ENCODE measurements around the gene ZPLD1.

Gene ZPLD1

GRCh38 chr3:102449341-102449740 is 14.5 kb downstream of the ZPLD1 start:
- no peak for TF ChIP-seq GATA2 (IDR thresholded peaks at IDR 0.05; ENCODE audit: low read depth, low read length)
- TF ChIP-seq GATA3 (IDR thresholded peaks at IDR 0.05; ENCODE audit: low read depth, low read length) = no peak

- TF ChIP-seq GATA3 (IDR thresholded peaks at IDR 0.05; ENCODE audit: low read depth, low read length) (no peak), GATA2 (IDR thresholded peaks at IDR 0.05; ENCODE audit: low read depth, low read length) (no peak)
These were observed 15.1 kb downstream of the ZPLD1 start for GRCh38 chr3:102449930-102450329.

GRCh38 chr3:102450976-102451375 is 16.2 kb downstream of the ZPLD1 start:
- TF ChIP-seq GATA2 (IDR thresholded peaks at IDR 0.05; ENCODE audit: low read depth, low read length) = no peak
- TF ChIP-seq GATA3 (IDR thresholded peaks at IDR 0.05; ENCODE audit: low read depth, low read length) = no peak

DNA sequence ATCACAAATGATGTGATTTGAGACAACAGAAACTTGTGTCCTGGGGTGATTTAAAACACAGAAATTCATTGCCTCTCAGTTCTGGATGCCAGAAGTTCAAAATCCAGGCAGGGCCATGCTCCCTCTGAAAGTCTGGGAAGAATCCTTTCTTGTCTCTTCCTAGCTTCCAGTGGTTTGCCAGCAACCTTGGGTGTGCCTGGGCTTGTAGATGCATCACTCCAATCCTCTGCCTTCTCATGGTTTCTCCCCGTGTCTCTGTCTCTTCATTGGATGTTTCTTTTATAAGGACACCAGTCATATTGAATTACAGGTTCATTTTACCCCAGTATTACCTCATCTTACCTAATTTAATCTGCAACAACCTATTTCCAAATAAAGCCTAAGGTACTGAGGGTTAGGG is 16.7 kb downstream of the ZPLD1 start:
- TF ChIP-seq GATA2 (IDR thresholded peaks at IDR 0.05; ENCODE audit: low read depth, low read length) (no peak), GATA3 (IDR thresholded peaks at IDR 0.05; ENCODE audit: low read depth, low read length) (no peak)

DNA sequence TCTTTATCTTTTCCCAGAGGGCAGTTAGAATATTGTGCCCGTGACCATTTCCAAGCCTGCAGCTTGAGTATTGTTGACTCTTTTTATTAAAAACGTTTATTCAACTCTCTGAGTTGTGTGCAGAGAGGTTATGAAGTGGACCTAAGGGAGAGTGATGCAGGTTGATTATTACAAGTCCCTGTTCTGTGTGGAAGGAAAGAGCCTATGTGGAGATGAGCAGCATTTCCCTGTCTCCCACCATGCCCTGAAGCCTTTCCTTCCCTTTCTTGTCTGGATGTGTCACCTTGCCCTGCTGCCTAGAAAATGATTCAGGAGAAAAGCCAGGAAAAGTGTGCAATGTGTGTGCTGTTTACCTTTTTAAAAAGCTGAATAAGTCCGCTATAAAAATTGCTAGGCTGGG is 19.4 kb downstream of the ZPLD1 start:
- no peak for TF ChIP-seq GATA2 (IDR thresholded peaks at IDR 0.05; ENCODE audit: low read depth, low read length)
- TF ChIP-seq GATA3 (IDR thresholded peaks at IDR 0.05; ENCODE audit: low read depth, low read length) = no peak

DNA sequence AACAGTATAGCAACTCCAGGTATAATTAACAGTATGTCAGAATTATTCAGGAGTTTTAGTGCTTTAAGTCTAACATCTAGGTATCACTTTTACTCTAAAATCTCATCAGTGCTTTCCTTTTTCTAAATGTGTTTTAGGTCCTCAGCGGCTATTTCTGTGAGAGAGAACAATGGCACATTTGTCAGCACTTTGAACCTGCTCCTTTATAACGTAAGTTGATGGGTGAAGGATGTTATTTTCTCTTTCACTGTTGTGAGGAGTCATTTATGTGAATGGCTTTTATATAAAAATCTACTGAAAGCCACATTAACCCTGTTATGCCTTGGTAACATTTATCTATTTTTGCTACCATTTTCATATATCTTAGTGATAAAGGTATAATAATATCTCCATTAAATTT is 22.8 kb downstream of the ZPLD1 start:
- TF ChIP-seq GATA2 (IDR thresholded peaks at IDR 0.05; ENCODE audit: low read depth, low read length) (no peak), GATA3 (IDR thresholded peaks at IDR 0.05; ENCODE audit: low read depth, low read length) (no peak)

GRCh38 chr3:102460579-102460978 is 25.8 kb downstream of the ZPLD1 start:
- TF ChIP-seq GATA2 (IDR thresholded peaks at IDR 0.05; ENCODE audit: low read depth, low read length) (no peak), GATA3 (IDR thresholded peaks at IDR 0.05; ENCODE audit: low read depth, low read length) (no peak)

- TF ChIP-seq GATA3 (IDR thresholded peaks at IDR 0.05; ENCODE audit: low read depth, low read length) (no peak), GATA2 (IDR thresholded peaks at IDR 0.05; ENCODE audit: low read depth, low read length) (no peak)
These were observed 29.4 kb downstream of the ZPLD1 start for GRCh38 chr3:102464261-102464660.

DNA sequence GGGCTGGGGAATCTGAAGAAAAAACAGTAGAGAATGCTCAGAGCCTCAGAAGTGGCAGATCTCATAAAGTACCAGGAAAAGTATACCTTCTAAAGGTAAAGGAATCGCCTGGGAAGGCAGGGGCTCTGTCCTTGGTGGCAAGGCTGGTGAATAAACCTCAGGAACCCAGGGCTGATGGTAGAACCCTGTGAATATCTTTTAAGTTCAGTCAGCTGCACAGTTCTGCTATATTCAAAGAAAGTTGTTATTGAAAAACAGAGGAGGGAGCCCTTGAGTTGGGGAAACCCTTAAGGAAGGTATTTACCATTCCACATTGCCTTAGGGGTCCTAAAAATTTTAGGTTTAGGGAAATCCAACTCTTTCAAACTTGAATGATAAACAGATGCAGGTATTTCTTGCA is 31.2 kb downstream of the ZPLD1 start:
- no peak for TF ChIP-seq GATA3 (IDR thresholded peaks at IDR 0.05; ENCODE audit: low read depth, low read length)
- no peak for TF ChIP-seq GATA2 (IDR thresholded peaks at IDR 0.05; ENCODE audit: low read depth, low read length)

DNA sequence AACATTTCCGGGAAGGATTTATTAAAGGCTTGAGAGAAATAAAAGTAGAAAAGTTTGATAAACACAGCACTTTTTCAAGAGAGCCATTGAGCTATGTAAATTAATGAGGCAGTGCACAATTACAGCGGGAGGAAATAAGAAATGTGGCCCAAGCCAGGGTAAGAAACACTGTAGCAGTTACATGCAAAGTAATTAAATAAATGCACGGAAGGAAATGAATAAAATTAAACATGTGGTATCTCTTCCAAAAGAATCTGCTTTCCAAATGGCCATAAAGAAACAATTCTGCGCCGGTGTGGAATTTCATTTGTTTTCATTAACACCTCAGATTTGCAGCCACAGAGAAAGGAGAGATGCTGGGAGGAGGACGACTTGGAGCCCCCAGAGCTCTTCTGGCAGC is 35.3 kb downstream of the ZPLD1 start:
- no peak for TF ChIP-seq GATA3 (IDR thresholded peaks at IDR 0.05; ENCODE audit: low read depth, low read length)
- TF ChIP-seq GATA2 (IDR thresholded peaks at IDR 0.05; ENCODE audit: low read depth, low read length) = no peak

GRCh38 chr3:102471001-102471400 is 36.2 kb downstream of the ZPLD1 start:
- TF ChIP-seq GATA2 (IDR thresholded peaks at IDR 0.05; ENCODE audit: low read depth, low read length) = no peak
- no peak for TF ChIP-seq GATA3 (IDR thresholded peaks at IDR 0.05; ENCODE audit: low read depth, low read length)

DNA sequence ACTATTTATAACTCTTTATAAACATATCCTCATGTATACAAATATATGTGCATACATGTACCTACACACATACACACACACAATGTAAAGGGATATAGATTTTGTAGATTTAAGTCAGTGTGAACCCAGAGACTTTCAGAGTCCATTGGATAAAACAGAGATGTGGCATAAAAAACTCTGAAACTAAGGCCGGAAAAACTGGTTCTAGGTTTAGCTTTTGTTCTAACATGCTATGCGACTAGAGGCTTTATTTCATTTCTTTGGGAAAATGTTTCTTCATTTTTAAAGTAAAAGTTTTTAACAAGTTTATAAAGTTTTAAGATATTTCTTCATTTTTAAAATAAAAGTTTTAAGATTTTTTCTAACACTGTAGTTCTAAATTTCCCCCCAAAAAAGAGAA is 36.7 kb downstream of the ZPLD1 start:
- no peak for TF ChIP-seq GATA3 (IDR thresholded peaks at IDR 0.05; ENCODE audit: low read depth, low read length)
- no peak for TF ChIP-seq GATA2 (IDR thresholded peaks at IDR 0.05; ENCODE audit: low read depth, low read length)

DNA sequence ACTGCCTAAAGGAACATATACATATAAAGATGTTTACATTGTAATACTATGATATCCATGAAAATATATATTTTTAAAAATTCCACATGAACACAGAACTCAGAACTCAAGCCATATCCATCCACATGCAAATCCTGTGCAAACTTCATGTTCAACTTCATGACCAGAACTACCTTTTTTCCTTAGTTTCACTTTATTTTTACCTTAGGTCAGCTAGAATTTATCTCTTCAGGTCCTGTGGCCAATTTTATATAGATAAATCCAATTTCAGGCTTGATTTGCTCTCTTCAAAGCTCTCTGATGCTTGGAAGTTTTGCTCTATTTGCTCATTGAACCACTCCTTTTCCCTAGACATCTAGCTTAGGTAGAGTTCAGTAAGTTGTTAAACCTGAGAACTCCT is 38.8 kb downstream of the ZPLD1 start:
- TF ChIP-seq GATA2 (IDR thresholded peaks at IDR 0.05; ENCODE audit: low read depth, low read length) (no peak), GATA3 (IDR thresholded peaks at IDR 0.05; ENCODE audit: low read depth, low read length) (no peak)

DNA sequence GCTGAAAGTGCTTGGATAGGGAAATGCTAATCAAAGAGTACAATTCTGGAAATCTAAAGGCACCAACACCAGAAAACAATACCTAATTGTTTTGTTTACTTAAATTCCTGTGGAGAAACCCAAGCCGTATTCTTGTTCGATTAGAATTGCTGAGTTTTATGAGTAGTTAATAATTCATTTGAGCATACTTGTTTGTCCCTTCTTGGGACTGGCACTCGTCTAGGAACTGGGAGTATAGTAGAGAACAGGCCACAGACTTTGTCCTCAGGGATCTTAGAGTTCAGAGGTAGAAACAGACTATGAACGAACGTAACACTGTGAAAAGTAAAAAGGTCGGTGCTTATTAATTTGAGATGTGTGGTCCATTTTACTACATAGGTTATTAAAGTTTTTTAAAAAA is 39.4 kb downstream of the ZPLD1 start:
- no peak for TF ChIP-seq GATA3 (IDR thresholded peaks at IDR 0.05; ENCODE audit: low read depth, low read length)
- TF ChIP-seq GATA2 (IDR thresholded peaks at IDR 0.05; ENCODE audit: low read depth, low read length) = no peak

DNA sequence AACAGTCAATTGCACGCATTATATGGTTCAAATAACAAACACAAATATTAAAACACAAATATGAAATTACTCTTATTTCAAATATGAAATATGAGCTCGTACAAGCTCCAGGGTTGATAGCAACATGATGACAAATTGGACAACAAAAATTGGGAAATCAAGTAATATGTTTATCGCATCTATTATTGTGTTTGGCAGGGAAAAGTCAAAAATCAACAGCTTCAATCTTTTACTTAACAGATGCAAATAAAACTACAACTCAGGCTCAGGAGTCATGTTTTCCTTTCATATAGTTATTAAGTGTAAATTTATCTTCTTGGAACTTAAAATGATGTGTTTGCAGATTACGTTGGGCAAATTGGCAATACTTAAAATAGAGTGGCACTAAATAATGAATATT is 41.4 kb downstream of the ZPLD1 start:
- TF ChIP-seq GATA2 (IDR thresholded peaks at IDR 0.05; ENCODE audit: low read depth, low read length) (no peak), GATA3 (IDR thresholded peaks at IDR 0.05; ENCODE audit: low read depth, low read length) (no peak)

DNA sequence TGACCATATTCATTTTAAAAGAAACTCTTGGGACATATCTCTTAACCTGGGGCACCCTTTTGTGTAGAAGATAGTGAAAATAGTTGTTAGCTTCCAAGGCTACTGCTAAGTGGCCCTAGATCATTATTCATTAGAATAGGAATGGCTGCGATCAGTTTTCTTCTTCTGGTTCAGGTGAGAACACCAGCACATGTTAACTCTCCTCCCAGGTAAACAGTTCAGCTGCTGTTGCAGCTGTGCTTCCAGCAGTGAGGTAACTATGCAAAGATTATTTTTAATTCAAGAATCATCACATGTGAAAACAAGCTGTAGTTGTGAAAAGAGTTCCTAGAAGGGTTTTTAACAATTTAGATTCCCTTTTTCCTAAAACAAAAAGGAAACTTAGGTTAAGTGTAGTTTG is 43.3 kb downstream of the ZPLD1 start:
- TF ChIP-seq GATA3 (IDR thresholded peaks at IDR 0.05; ENCODE audit: low read depth, low read length) (no peak), GATA2 (IDR thresholded peaks at IDR 0.05; ENCODE audit: low read depth, low read length) (no peak)
